Psoas muscle (tissue), 8 donors: ENCODE data around the gene SYCN. TPM values are rescaled to one million over a fixed set of nuclear protein-coding genes. Genes with fewer than 3 reads are reported as not detected.

Source experiments
- ATAC-seq, 4 donors: fragments of 200-7000 bp; cut with Tn5 transposase; one replicate each; pipeline ENCODE4 v1.9.1; 2020; ENCODE audit warnings: moderate library complexity in 3 of 4, mild to moderate bottlenecking in 2 of 4
- DNase-seq, 2 donors: peaks; one replicate each; pipeline ENCODE4 v3.0.0-alpha.2; 2020
- H3K27ac ChIP-seq: fragments of 200-600 bp; one replicate; pipeline ENCODE4 v1.8.0; 2022
- H3K27me3 ChIP-seq, 3 donors: fragments of 200-600 bp in 1 of 3; one replicate each; pipeline versions ENCODE4 v1.6.1 to v1.8.0; 2013 to 2022; ENCODE audit warnings: low read length in 2 of 3, mild to moderate bottlenecking in 2 of 3, moderate library complexity in 1 of 3; ENCODE audit not compliant: insufficient read depth in 3 of 3
- H3K36me3 ChIP-seq, 2 donors: fragments of 200-600 bp in 1 of 2; one replicate each; pipeline versions ENCODE4 v1.6.1 to v1.8.0; 2013 to 2022; ENCODE audit warnings: low read depth in 1 of 2, mild to moderate bottlenecking in 1 of 2, moderate library complexity in 1 of 2; ENCODE audit not compliant: insufficient read depth in 1 of 2
- H3K4me1 ChIP-seq: fragments of 200-600 bp; one replicate; pipeline ENCODE4 v1.8.0; 2022
- H3K4me3 ChIP-seq: fragments of 200-600 bp; one replicate; pipeline ENCODE4 v1.8.0; 2022; ENCODE audit warnings: mild to moderate bottlenecking
- H3K9me3 ChIP-seq: fragments of 200-600 bp; one replicate; pipeline ENCODE4 v1.8.0; 2022
- CTCF ChIP-seq: fragments of 200-600 bp; IDR thresholded peaks from one replicate; pipeline ENCODE4 v1.8.0; 2022; ENCODE audit warnings: antibody characterized with exemption
- WGBS, 3 donors: extraction: QIAGEN DNeasy Blood & Tissue Kit; methylation state at CpG; one replicate each; pipeline versions ENCODE4 v1.1.6 to v1.1.7; 2013; 5-methylcytosine and 5-hydroxymethylcytosine counted together
- intact Hi-C, 2 donors: fragments of 100-400 bp; cut with DNase I; formaldehyde crosslinking; loops; one replicate each; pipeline versions ENCODE4 v1.11.0 to v1.14.2; 2022
- polyA plus RNA-seq, 3 donors: library from polyadenylated mRNA; stranded (reverse); fragments of 200-250 nt; gene quantifications; one replicate each; pipeline ENCODE4 v1.2.3, GENCODE V29; 2013
- total RNA-seq, 4 donors: library from RNA; stranded (reverse); fragmentation: NEBNext Ultra II Directional in 2 of 4; extraction: Animal tissue kit (Norgen Biotek cat#: 25700) in 2 of 4; gene quantifications; one replicate each; pipeline versions ENCODE4 v1.2.1 to v1.2.4, GENCODE V29; 2021 to 2023
- donor health status: healthy with polysubstance abuse.
- donor health status: DM: no; HTN: no; CAD: no; lungs with moderate emphysema.
- donor health status: Bipolar disorder and iron deficiency.
- donor health status: healthy.
- donor health status: DM: yes; HTN: yes; CAD: no.
- donor health status: DM: no; HTN: no; CAD: no.
- donor health status: DM: no; HTN: no; CAD: no.
- donor health status: DM: yes; HTN: yes; CAD: no.

SYCN gene
- total and polyA plus RNA-seq, 7 donors, result 1.3 TPM; not detected in 6

DNA sequence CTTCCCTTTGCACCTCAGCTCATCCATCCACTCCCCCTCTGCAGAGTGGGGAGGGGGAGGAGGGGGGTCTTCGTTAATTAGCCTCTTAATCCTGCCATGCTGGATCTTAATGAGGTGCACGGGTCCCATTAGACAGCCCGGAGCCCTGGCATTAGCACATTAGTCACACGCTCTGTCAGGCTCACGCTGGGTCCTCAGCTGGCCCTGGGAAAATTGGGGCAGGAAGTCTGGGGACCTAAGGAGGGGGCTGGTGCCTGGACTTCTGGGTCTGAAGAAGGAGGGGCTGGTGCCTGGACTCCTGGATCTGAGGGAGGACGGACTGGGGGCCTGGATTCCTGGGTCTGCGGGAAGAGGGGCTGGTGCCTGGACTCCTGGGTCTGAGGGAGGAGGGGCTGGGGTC lies 7.7 kb downstream of the SYCN start:
- no peaks in the 10 kb centered on the region for H3K9me3 ChIP-seq
- H3K4me3 ChIP-seq, result no peak overlapping the region
- H3K27ac ChIP-seq, result no peak overlapping the region
- H3K36me3 ChIP-seq, result no peaks in the 10 kb centered on the region
- intact Hi-C loops, result no loop called here
- DNase-seq (no peak), ATAC-seq (no peak)
- TF ChIP-seq CTCF, result no peak
- H3K4me1 ChIP-seq, result no peaks in the 10 kb centered on the region
- H3K27me3 ChIP-seq, result peaks cover 0 to 60% (median 28%) of the 10 kb centered on the region in 3 donors
- 7 to 18% (median 13%) methylated on average over 7 of the region's 7 CpGs for WGBS, 3 donors

- intact Hi-C loops, result no loop called here
- DNase-seq (no peak), ATAC-seq (no peak)
- H3K4me1 ChIP-seq, result no peaks in the 10 kb centered on the region
- H3K27ac ChIP-seq, result no peak overlapping the region
- no peak overlapping the region for H3K4me3 ChIP-seq
- WGBS, 3 donors, result 43 to 51% (median 49%) methylated on average over 9 of the region's 9 CpGs
- H3K36me3 ChIP-seq, result no peaks in the 10 kb centered on the region
- H3K27me3 ChIP-seq, result peaks cover 0 to 54% (median 28%) of the 10 kb centered on the region in 3 donors
- H3K9me3 ChIP-seq, result no peaks in the 10 kb centered on the region
- TF ChIP-seq CTCF, result no peak
Observed at GRCh38 chr19:39195755-39196154, 8.3 kb downstream of the SYCN start.

DNA sequence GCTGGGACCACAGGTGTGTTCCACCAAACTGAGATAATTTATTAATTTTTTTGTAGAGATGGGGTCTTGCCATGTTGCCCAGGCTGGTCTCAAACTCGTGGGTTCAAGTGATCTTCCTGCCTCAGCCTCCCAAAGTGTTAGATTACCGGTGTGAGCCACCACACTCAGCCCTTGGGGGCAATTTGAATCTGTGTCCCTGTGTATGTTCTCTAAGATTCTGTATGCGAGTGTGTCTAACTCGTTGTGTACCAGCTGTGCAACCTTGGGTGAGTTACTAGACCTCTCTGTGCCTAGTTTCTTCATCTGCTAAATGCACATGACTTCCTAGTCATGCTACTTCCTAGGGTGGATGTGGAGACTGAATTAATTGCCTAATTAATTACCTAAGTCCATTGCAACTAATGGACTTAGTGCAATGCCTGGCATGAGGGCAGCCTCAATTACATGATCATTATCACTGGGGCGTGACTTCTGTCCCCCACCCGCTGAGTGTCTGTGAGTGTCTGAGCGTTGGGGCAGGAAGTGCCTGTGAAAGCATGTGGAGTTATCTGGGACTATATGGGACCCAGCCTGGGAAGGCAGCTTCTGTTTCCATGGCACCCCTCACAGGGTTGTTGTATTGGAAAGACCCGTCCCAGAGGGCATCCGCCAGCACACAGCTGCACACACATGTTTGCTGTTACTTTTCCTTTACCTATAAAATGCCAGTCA lies 9.1 kb downstream of the SYCN start:
- no peak for TF ChIP-seq CTCF
- ATAC-seq, result no peak
- Histone ChIP-seq H3K36me3 (no peaks in the 10 kb centered on the region), H3K27ac (no peak overlapping the region), H3K27me3 (peaks cover 0 to 52% (median 23%) of the 10 kb centered on the region in 3 donors), H3K9me3 (no peaks in the 10 kb centered on the region), H3K4me1 (no peaks in the 10 kb centered on the region), H3K4me3 (no peak overlapping the region)
- 40 to 43% (median 41%) methylated on average over 9 of the region's 9 CpGs for WGBS, 3 donors
- DNase-seq, result no peak
- intact Hi-C loops, result no loop called here

- intact Hi-C loops, result no loop called here
- Histone ChIP-seq H3K27ac (no peak overlapping the region), H3K4me3 (no peak overlapping the region), H3K36me3 (no peaks in the 10 kb centered on the region), H3K27me3 (peaks cover 0 to 44% (median 19%) of the 10 kb centered on the region in 3 donors), H3K9me3 (no peaks in the 10 kb centered on the region), H3K4me1 (no peaks in the 10 kb centered on the region)
- 33 to 43% (median 38%) methylated on average over 8 of the region's 8 CpGs for WGBS, 3 donors
- TF ChIP-seq CTCF, result no peak
- ATAC-seq, result no peak
- no peak for DNase-seq
Observed at GRCh38 chr19:39193803-39194202, 10.3 kb downstream of the SYCN start.

- intact Hi-C loops, result no loop called here
- TF ChIP-seq CTCF, result no peak
- H3K4me3 ChIP-seq, result no peak overlapping the region
- ATAC-seq (no peak), DNase-seq (no peak)
- H3K27ac ChIP-seq, result no peak overlapping the region
- H3K9me3 ChIP-seq, result no peaks in the 10 kb centered on the region
- no peaks in the 10 kb centered on the region for H3K4me1 ChIP-seq
- H3K27me3 ChIP-seq, result peaks cover 0 to 43% (median 18%) of the 10 kb centered on the region in 3 donors
- 72 to 77% (median 72%) methylated on average over 2 of the region's 2 CpGs for WGBS, 3 donors
- H3K36me3 ChIP-seq, result no peaks in the 10 kb centered on the region
Observed at GRCh38 chr19:39192846-39193245, 11.2 kb downstream of the SYCN start.
